Measurements from ENCODE around the gene IGSF9. TPM values are rescaled to one million over a fixed set of nuclear protein-coding genes. Genes with fewer than 3 reads are reported as not detected.

Gene IGSF9
- total and polyA plus RNA-seq, 2 of the 13 experiments (the other 11 are each of a cell fraction or from before 2014, with no cell fraction given), result 0.03 TPM; not detected in 1

DNA sequence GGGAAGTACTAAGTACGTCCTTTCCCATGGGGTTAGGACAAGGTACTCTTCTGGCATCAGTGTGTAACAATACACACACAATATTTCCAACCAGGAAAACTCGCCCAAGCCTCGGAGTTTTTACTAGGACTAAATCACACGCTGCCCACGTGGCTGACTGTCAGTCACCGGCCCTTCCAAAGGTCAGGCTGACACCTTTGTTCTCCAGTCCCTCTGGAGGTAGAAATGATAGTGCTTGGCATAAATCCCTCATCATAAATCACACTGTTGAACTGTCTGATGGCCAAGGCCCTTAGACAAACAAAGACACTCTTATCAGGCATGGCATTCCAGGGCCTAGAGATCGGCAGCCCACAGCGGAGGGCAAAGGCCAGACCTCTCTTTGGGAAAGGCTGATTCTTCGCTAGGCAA, 25.5 kb upstream of the IGSF9 start (continued):
- TF ChIP-seq AGO1 (IDR thresholded peaks at IDR 0.05; ENCODE audit: low read depth, low read length, poor library complexity, severe bottlenecking) (no peak), ZNF660 (CRISPR knock-in tag; IDR thresholded peaks at IDR 0.05; ENCODE audit: borderline replicate concordance, low read depth) (no peak), RFX3 (CRISPR knock-in tag; IDR thresholded peaks at IDR 0.05) (no peak), HNRNPL (IDR thresholded peaks at IDR 0.05; ENCODE audit: low read depth, low read length) (no peak), ZBTB8A (CRISPR knock-in tag; IDR thresholded peaks at IDR 0.05; ENCODE audit: borderline replicate concordance, low read depth) (no peak), CHCHD3 (CRISPR knock-in tag; IDR thresholded peaks at IDR 0.05) (no peak), TCF7L2 (IDR thresholded peaks at IDR 0.05; ENCODE audit: low read depth, low read length) (no peak), TBX2 (CRISPR knock-in tag; IDR thresholded peaks at IDR 0.05; ENCODE audit: borderline replicate concordance) (peak; percentile 97), NKX3-1 (CRISPR knock-in tag; IDR thresholded peaks at IDR 0.05) (no peak; the same call in 1 of the 2 replicates), NFATC3 (CRISPR knock-in tag; IDR thresholded peaks at IDR 0.05) (no peak), FOXJ3 (CRISPR knock-in tag; IDR thresholded peaks at IDR 0.05; ENCODE audit: borderline replicate concordance) (no peak; the same call in 1 of the 2 replicates), TOE1 (CRISPR knock-in tag; IDR thresholded peaks at IDR 0.05) (no peak), REXO4 (CRISPR knock-in tag; IDR thresholded peaks at IDR 0.05; ENCODE audit: borderline replicate concordance) (no peak), SP1 (IDR thresholded peaks at IDR 0.05) (no peak), SP1 (CRISPR knock-in tag; IDR thresholded peaks at IDR 0.05) (no peak), MYC (CRISPR knock-in tag; IDR thresholded peaks at IDR 0.05; ENCODE audit: borderline replicate concordance) (peak; percentile 45; the same call in 1 of the 2 replicates), ZNF678 (CRISPR knock-in tag; IDR thresholded peaks at IDR 0.05) (no peak), HNRNPUL1 (IDR thresholded peaks at IDR 0.05; ENCODE audit: low read depth, low read length) (no peak), MLLT10 (CRISPR knock-in tag; IDR thresholded peaks at IDR 0.05) (no peak), ISX (CRISPR knock-in tag; conservative IDR thresholded peaks at IDR 0.05) (no peak), FLYWCH1 (CRISPR knock-in tag; IDR thresholded peaks at IDR 0.05) (no peak), SRF (IDR thresholded peaks at IDR 0.05; ENCODE audit: low read depth, low read length) (no peak), AKAP8 (CRISPR knock-in tag; IDR thresholded peaks at IDR 0.05) (no peak), HNRNPH1 (optimal IDR thresholded peaks at IDR 0.05; ENCODE audit: low read depth, low read length) (no peak), NFIC (IDR thresholded peaks at IDR 0.05; ENCODE audit: low read length) (no peak), KLF15 (CRISPR knock-in tag; IDR thresholded peaks at IDR 0.05; ENCODE audit: borderline replicate concordance) (no peak), RBM22 (optimal IDR thresholded peaks at IDR 0.05; ENCODE audit: low read length) (no peak)
- TF ChIP-seq, protein P1, sequence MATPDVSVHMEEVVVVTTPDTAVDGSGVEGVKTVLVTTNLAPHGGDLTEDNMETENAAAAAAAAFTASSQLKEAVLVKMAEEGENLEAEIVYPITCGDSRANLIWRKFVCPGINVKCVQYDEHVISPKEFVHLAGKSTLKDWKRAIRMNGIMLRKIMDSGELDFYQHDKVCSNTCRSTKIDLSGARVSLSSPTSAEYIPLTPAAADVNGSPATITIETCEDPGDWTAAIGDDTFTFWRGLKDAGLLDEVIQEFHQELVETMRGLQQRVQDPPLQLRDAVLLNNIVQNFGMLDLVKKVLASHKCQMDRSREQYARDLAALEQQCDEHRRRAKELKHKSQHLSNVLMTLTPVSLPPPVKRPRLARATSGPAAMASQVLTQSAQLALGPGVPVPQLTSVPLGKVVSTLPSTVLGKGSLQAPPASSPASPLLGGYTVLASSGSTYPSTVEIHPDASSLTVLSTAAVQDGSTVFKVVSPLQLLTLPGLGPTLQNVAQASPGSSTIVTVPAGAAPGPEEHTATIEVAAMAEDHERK (CRISPR knock-in tag; IDR thresholded peaks at IDR 0.05; ENCODE audit: low read depth), result no peak
- TF ChIP-seq, protein P2, sequence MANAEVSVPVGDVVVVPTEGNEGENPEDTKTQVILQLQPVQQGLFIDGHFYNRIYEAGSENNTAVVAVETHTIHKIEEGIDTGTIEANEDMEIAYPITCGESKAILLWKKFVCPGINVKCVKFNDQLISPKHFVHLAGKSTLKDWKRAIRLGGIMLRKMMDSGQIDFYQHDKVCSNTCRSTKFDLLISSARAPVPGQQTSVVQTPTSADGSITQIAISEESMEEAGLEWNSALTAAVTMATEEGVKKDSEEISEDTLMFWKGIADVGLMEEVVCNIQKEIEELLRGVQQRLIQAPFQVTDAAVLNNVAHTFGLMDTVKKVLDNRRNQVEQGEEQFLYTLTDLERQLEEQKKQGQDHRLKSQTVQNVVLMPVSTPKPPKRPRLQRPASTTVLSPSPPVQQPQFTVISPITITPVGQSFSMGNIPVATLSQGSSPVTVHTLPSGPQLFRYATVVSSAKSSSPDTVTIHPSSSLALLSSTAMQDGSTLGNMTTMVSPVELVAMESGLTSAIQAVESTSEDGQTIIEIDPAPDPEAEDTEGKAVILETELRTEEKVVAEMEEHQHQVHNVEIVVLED (CRISPR knock-in tag; IDR thresholded peaks at IDR 0.05; ENCODE audit: borderline replicate concordance), result no peak
- TF ChIP-seq, protein P3, sequence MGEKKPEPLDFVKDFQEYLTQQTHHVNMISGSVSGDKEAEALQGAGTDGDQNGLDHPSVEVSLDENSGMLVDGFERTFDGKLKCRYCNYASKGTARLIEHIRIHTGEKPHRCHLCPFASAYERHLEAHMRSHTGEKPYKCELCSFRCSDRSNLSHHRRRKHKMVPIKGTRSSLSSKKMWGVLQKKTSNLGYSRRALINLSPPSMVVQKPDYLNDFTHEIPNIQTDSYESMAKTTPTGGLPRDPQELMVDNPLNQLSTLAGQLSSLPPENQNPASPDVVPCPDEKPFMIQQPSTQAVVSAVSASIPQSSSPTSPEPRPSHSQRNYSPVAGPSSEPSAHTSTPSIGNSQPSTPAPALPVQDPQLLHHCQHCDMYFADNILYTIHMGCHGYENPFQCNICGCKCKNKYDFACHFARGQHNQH (CRISPR knock-in tag; IDR thresholded peaks at IDR 0.05), result peak; percentile 53; the same call in 1 of the 2 replicates
